Measurements from ENCODE around the gene NPVF. TPM values are rescaled to one million over a fixed set of nuclear protein-coding genes. Genes with fewer than 3 reads are reported as not detected.

NPVF gene
- total RNA-seq, 2 experiments from 2014 or later: not detected

DNA sequence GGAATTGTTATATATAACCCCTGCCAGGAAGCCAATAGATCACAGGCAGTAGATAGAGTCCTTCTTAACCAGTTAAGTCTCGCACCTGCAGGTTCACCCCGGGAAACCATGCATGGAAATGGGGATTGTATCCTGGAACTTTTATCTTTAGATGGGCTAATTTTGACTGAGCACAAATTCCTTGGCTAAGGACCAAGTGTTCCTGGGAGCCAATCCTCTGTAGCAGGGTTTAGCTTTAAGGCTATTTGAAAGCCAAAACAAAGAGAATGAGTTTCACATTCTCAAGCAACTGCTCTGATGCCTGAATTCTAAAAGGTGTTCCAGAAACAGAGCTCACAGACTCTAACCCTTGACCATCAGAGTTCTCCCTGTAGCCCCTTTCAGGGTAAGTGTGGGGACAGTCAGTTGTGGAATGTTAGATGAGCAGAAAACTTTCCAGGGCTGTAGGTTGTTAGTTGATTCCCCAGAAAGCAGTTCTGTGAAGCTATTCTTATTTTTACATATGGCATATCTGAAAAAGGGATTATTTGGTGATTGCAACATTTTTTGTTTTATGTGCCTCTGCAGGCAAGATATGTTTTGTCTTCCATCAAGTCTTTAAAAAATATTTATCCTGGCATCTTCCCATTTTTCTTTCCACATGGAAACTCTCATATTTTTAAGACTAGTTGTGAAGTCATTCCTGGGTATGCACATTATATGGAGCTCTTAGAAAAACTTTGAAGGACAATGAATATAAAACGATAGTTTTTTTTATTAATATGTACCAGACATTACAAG lies 16.2 kb upstream of the NPVF start:
- Mint-ChIP-seq H3K4me3 (no peak overlapping the region), H3K4me1 (no peaks in the 10 kb centered on the region), H3K27me3 (no peaks in the 10 kb centered on the region), H3K9me3 (no peaks in the 10 kb centered on the region), H3K36me3 (no peaks in the 10 kb centered on the region), H3K27ac (no peak overlapping the region)
- DNase-seq: no peak

DNA sequence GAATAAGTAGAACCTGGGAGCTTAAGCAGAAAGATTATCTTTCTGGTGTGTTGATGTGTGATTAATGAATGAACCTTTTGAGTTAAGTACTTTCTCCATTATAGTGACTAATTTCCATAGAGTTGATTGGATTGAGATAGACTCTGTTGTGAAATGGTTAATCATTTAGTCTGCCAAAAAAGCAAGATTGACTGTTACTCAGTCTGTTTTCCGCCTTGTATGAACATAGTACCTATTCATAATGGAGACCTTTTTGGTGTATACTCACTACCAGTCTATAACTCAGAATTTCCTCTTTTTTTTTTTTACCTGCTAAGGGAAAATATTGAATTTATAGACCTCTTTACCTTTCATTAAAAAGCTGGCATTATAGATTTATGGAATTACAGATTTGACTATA lies 14.4 kb upstream of the NPVF start:
- no peaks in the 10 kb centered on the region for H3K36me3 Mint-ChIP-seq
- H3K9me3 Mint-ChIP-seq: no peaks in the 10 kb centered on the region
- H3K27ac Mint-ChIP-seq: no peak overlapping the region
- no peaks in the 10 kb centered on the region for H3K27me3 Mint-ChIP-seq
- no peak overlapping the region for H3K4me3 Mint-ChIP-seq
- H3K4me1 Mint-ChIP-seq: no peaks in the 10 kb centered on the region
- DNase-seq: no peak

DNA sequence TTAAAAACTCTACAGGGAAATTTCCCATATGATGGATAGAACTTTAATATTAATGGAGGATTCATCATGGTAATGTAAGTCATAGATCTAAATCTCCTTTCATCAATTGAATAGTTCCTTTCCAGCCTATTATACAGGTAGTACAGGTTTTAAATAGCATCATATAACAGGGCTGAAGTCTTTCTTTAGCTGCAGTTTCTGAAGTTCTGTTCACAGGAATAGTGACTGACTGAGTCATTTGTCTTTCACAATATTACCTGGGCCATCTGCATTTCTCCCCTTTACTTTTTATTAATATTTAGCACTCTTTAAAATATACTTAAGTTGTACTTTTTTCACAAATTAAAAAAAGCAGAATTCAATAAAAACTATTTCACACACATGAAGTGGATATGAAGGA lies 12.6 kb upstream of the NPVF start:
- DNase-seq: no peak
- no peaks in the 10 kb centered on the region for H3K4me1 Mint-ChIP-seq
- H3K27ac Mint-ChIP-seq: no peak overlapping the region
- no peak overlapping the region for H3K4me3 Mint-ChIP-seq
- no peaks in the 10 kb centered on the region for H3K36me3 Mint-ChIP-seq
- no peaks in the 10 kb centered on the region for H3K27me3 Mint-ChIP-seq
- no peaks in the 10 kb centered on the region for H3K9me3 Mint-ChIP-seq

DNA sequence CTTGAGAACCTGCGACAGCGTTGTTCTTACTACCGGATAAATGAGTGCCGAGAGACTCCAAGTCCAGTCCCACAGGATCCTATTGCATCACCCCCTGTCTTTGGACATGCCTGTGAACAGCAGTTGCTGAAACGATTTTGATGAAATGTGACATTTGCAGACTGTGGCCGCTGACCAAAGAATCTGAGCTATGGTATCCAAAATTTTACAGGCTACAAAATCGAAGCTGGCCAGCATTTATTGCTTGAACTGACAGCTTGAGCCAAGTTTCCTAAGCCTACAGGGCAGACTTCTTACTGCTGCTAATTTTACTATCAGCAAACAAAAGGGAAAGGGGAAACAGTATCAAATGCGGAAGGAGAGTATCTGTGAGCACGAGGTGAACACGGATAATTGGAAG lies 12.1 kb upstream of the NPVF start:
- H3K36me3 Mint-ChIP-seq: no peaks in the 10 kb centered on the region
- H3K4me1 Mint-ChIP-seq: no peaks in the 10 kb centered on the region
- H3K9me3 Mint-ChIP-seq: no peaks in the 10 kb centered on the region
- DNase-seq: no peak
- H3K27ac Mint-ChIP-seq: no peak overlapping the region
- no peaks in the 10 kb centered on the region for H3K27me3 Mint-ChIP-seq
- H3K4me3 Mint-ChIP-seq: no peak overlapping the region

GRCh38 chr7:25239888-25240287 lies 11.6 kb upstream of the NPVF start:
- no peak for DNase-seq
- Mint-ChIP-seq H3K4me1 (no peaks in the 10 kb centered on the region), H3K4me3 (no peak overlapping the region)

DNA sequence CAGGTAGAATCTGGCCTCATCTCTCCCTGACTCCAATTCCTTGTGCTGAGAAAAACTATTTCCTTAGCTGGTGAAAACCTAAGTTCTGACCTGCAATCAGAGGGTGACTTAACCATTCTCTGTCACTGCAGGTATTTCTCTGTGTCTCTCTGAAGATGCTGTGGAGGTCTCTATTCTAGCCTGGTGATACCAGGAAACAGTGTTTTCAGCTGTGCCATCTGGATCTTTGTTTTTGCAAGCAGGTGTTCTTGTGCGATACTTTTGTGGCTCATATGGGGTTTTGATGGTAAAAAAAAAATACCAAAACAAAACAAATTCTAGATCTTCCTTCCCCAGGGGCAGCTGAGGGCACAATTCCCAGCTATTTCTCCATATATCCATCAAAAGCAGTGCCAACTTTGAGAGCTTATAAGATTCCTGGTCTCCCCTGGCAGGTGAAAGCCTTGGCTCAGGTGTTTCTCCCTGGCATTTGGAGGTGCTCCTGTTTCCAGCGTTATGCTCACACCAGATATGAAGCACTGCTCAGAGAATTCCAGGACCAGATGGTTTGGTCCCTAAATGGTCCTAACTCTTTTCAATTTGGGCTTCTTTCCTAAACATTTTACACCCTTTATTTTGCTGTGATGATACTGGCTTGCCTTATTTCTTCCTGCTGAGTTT lies 9.9 kb upstream of the NPVF start:
- Mint-ChIP-seq H3K9me3 (no peaks in the 10 kb centered on the region), H3K27me3 (no peaks in the 10 kb centered on the region), H3K27ac (no peak overlapping the region), H3K4me1 (no peaks in the 10 kb centered on the region), H3K4me3 (no peak overlapping the region), H3K36me3 (no peaks in the 10 kb centered on the region)
- DNase-seq: no peak

More at GRCh38 chr7:25239888-25240287, 11.6 kb upstream of the NPVF start:
- no peaks in the 10 kb centered on the region for H3K27me3 Mint-ChIP-seq
- H3K9me3 Mint-ChIP-seq: no peaks in the 10 kb centered on the region
- H3K27ac Mint-ChIP-seq: no peak overlapping the region
- no peaks in the 10 kb centered on the region for H3K36me3 Mint-ChIP-seq

DNA sequence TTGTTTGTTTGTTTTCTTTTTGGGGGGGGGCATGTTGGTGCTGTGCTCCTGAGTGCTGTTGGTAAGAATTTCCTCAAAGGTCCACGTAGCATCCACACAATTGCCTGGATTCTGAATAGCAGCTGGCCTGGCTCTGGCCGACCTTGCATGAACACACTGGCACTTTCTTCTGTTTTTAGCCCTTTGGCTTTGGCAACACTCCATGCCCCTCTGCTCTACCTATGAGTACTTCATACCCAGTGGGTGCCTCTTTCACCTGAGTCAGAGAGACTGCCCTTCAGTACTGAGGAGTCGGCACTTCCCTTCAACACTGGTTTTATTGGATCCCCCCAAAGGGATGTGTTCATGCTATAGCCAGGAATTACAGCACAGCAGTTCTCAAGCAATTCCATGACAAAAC lies 7.2 kb upstream of the NPVF start:
- Mint-ChIP-seq H3K9me3 (no peaks in the 10 kb centered on the region), H3K27me3 (peaks cover 9% of the 10 kb centered on the region), H3K36me3 (no peaks in the 10 kb centered on the region), H3K27ac (no peak overlapping the region), H3K4me1 (no peaks in the 10 kb centered on the region), H3K4me3 (no peak overlapping the region)
- DNase-seq: no peak

DNA sequence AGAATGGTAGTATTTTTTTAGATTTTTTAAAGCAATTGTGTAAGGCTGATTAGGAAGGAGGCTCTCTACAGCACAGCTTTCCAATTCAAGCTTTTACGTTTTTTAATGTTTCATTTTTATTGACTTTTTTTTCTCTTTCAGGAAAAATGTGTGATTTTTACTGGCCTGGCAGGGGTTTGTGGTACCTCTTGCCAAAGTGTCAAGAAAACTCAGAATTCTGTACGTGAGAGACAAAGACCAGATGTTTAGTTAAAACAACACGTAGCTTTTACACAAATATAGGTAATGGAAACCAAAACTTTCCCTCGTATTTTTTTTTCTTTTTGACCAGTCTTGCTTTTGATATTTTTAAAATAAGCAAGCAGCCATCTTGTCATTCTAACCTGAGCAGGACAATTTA lies 6.0 kb upstream of the NPVF start:
- Mint-ChIP-seq H3K4me1 (no peaks in the 10 kb centered on the region), H3K27me3 (peaks cover 12% of the 10 kb centered on the region), H3K9me3 (no peaks in the 10 kb centered on the region), H3K36me3 (no peaks in the 10 kb centered on the region), H3K4me3 (no peak overlapping the region), H3K27ac (no peak overlapping the region)
- DNase-seq: no peak

GRCh38 chr7:25223206-25223605 lies 5.1 kb downstream of the NPVF start:
- Mint-ChIP-seq H3K36me3 (no peaks in the 10 kb centered on the region), H3K27ac (no peak overlapping the region), H3K4me3 (no peak overlapping the region), H3K4me1 (no peaks in the 10 kb centered on the region), H3K9me3 (no peaks in the 10 kb centered on the region), H3K27me3 (peaks cover 34% of the 10 kb centered on the region)
- DNase-seq: no peak

GRCh38 chr7:25222666-25223065 lies 5.6 kb downstream of the NPVF start:
- H3K36me3 Mint-ChIP-seq: no peaks in the 10 kb centered on the region
- no peak for DNase-seq
- no peaks in the 10 kb centered on the region for H3K4me1 Mint-ChIP-seq
- H3K27ac Mint-ChIP-seq: no peak overlapping the region
- no peaks in the 10 kb centered on the region for H3K9me3 Mint-ChIP-seq
- H3K4me3 Mint-ChIP-seq: no peak overlapping the region
- H3K27me3 Mint-ChIP-seq: peaks cover 36% of the 10 kb centered on the region

- H3K27ac Mint-ChIP-seq: no peak overlapping the region
- H3K4me1 Mint-ChIP-seq: no peaks in the 10 kb centered on the region
- DNase-seq: no peak
- no peak overlapping the region for H3K4me3 Mint-ChIP-seq
- H3K9me3 Mint-ChIP-seq: no peaks in the 10 kb centered on the region
- no peaks in the 10 kb centered on the region for H3K36me3 Mint-ChIP-seq
- peaks cover 33% of the 10 kb centered on the region for H3K27me3 Mint-ChIP-seq
Observed at GRCh38 chr7:25221009-25221408, 7.3 kb downstream of the NPVF start.

- H3K36me3 Mint-ChIP-seq: no peaks in the 10 kb centered on the region
- peaks cover 31% of the 10 kb centered on the region for H3K27me3 Mint-ChIP-seq
- no peaks in the 10 kb centered on the region for H3K9me3 Mint-ChIP-seq
- H3K27ac Mint-ChIP-seq: no peak overlapping the region
- H3K4me1 Mint-ChIP-seq: no peaks in the 10 kb centered on the region
- DNase-seq: no peak
- H3K4me3 Mint-ChIP-seq: no peak overlapping the region
Observed at GRCh38 chr7:25218191-25218590, 10.1 kb downstream of the NPVF start.

DNA sequence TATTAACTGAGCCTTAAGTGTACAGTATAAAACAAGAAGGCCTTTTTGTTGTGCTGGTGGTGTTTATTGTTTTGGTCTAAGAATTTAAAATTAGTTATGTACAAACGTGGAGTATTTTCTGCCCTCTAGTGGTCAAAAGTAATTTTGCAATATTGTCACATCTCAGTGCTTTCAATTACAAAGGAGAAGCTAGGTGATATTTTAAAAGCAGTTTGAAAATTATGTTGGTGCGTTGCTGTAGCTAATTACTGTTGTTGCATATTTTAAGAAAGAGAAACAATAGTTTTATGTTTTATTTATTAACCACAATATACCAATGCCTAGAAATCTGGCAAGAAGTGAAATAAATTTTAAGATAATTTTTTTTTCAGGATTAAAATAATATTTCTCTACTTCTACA lies 11.4 kb downstream of the NPVF start:
- Mint-ChIP-seq H3K27me3 (peaks cover 24% of the 10 kb centered on the region), H3K4me3 (no peak overlapping the region), H3K9me3 (no peaks in the 10 kb centered on the region), H3K36me3 (no peaks in the 10 kb centered on the region), H3K27ac (no peak overlapping the region), H3K4me1 (no peaks in the 10 kb centered on the region)
- DNase-seq: no peak

- no peaks in the 10 kb centered on the region for H3K36me3 Mint-ChIP-seq
- H3K9me3 Mint-ChIP-seq: no peaks in the 10 kb centered on the region
- no peak for DNase-seq
- H3K4me3 Mint-ChIP-seq: no peak overlapping the region
- no peaks in the 10 kb centered on the region for H3K4me1 Mint-ChIP-seq
- H3K27ac Mint-ChIP-seq: no peak overlapping the region
- H3K27me3 Mint-ChIP-seq: peaks cover 22% of the 10 kb centered on the region
Observed at GRCh38 chr7:25215694-25216335, 12.5 kb downstream of the NPVF start.

GRCh38 chr7:25208525-25209221 lies 19.6 kb downstream of the NPVF start:
- Mint-ChIP-seq H3K9me3 (peaks cover 1% of the 10 kb centered on the region), H3K4me3 (no peak overlapping the region), H3K27me3 (peaks cover 39% of the 10 kb centered on the region), H3K27ac (no peak overlapping the region), H3K36me3 (no peaks in the 10 kb centered on the region), H3K4me1 (no peaks in the 10 kb centered on the region)
- DNase-seq: no peak
